NCI-H2171 (cell line): ENCODE measurements around the gene PCSK4.
A peak's percentile ranks its signal among the peaks of the same experiment; 100 is the strongest.
"Not testable (repeated sequence)": the region's sequence is repeated elsewhere in the genome, so short reads cannot be mapped to it uniquely, and the experiment has no call there.

Experiments
- DNase-seq: peaks from one replicate; lab custom pipeline; 2025; lab: John Stamatoyannopoulos, UW

Gene PCSK4

GRCh38 chr19:1522061-1522460, 31.9 kb upstream of the PCSK4 start:
- no peak for DNase-seq

- DNase-seq, result no peak
These were observed 31.5 kb upstream of the PCSK4 start for GRCh38 chr19:1521636-1522035.

GRCh38 chr19:1520203-1520780, 30.1 kb upstream of the PCSK4 start:
- DNase-seq, result no peak

- DNase-seq, result not testable (repeated sequence)
These were observed 29.7 kb upstream of the PCSK4 start for GRCh38 chr19:1519802-1520201.

- DNase-seq, result no peak
These were observed 28.3 kb upstream of the PCSK4 start for GRCh38 chr19:1518471-1518870.

- no peak for DNase-seq
These were observed 26.2 kb upstream of the PCSK4 start for GRCh38 chr19:1516395-1516753.

- DNase-seq, result no peak
These were observed 25.0 kb upstream of the PCSK4 start for GRCh38 chr19:1514986-1515721.

- DNase-seq, result no peak
These were observed 24.1 kb upstream of the PCSK4 start for GRCh38 chr19:1514295-1514661.

- no peak for DNase-seq
These were observed 23.5 kb upstream of the PCSK4 start for GRCh38 chr19:1513499-1514294.

- DNase-seq, result no peak
These were observed 22.7 kb upstream of the PCSK4 start, which contains the start of gene ADAMTSL5 for GRCh38 chr19:1512671-1513498. TSS of gene ADAMTSL5 (minus strand) at chr19:1513019. CDS start at chr19:1510943, 2,076 bp downstream.

- no peak for DNase-seq
These were observed 21.5 kb upstream of the PCSK4 start for GRCh38 chr19:1511318-1512317.

- DNase-seq, result no peak
These were observed 20.7 kb upstream of the PCSK4 start for GRCh38 chr19:1510807-1511206.

- no peak for DNase-seq
These were observed 20.3 kb upstream of the PCSK4 start for GRCh38 chr19:1510442-1510806.

- DNase-seq, result no peak
These were observed 19.7 kb upstream of the PCSK4 start for GRCh38 chr19:1509602-1510441.

GRCh38 chr19:1508507-1508856, 18.3 kb upstream of the PCSK4 start:
- DNase-seq, result no peak

GRCh38 chr19:1507763-1508506, 17.8 kb upstream of the PCSK4 start:
- DNase-seq, result peak; percentile 97

GRCh38 chr19:1507192-1507660, 17.1 kb upstream of the PCSK4 start:
- DNase-seq, result no peak

GRCh38 chr19:1505991-1506881, 16.1 kb upstream of the PCSK4 start:
- DNase-seq, result no peak
